Tibial nerve (tissue), 3 donors: ENCODE results near the gene TMEM178B.

Experiments
- POLR2A ChIP-seq, 2 donors: fragments of 450-650 bp; IDR thresholded peaks; one replicate each; pipeline ENCODE4 v1.6.1; 2017; ENCODE audit warnings: antibody characterized with exemption in 2 of 2, mild to moderate bottlenecking in 2 of 2, moderate library complexity in 2 of 2
- TF ChIP-seq, protein P1 (sequence below), 5 experiments: fragments of 200-600 bp in 3 of 5; fragments of 450-650 bp in 2 of 5; sonication (generic) in 3 of 5; IDR thresholded peaks; one replicate each; pipeline ENCODE4 v1.5.1; 2016 to 2019; ENCODE audit warnings: antibody characterized with exemption in 5 of 5, mild to moderate bottlenecking in 3 of 5, moderate library complexity in 2 of 5

DNA sequence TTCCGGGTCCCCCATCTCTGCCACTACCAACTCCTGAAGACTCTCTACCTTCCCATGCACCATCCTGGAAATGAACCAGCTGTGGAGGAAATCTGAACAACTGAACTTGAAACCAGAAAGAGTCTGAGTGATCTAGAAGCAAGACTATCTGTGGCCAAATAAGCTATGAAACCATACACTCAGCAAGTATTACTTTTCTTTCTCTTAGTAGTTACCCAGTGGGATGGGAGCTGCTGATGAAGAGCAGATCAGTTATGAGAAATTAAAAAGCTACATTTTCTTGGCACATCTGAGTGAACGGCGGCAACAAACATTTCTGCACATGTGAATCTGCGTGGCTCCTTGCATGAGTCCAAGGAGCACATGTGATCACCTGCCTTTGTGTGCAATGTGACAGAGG lies 445.8 kb downstream of the TMEM178B start:
- TF ChIP-seq, protein P1, sequence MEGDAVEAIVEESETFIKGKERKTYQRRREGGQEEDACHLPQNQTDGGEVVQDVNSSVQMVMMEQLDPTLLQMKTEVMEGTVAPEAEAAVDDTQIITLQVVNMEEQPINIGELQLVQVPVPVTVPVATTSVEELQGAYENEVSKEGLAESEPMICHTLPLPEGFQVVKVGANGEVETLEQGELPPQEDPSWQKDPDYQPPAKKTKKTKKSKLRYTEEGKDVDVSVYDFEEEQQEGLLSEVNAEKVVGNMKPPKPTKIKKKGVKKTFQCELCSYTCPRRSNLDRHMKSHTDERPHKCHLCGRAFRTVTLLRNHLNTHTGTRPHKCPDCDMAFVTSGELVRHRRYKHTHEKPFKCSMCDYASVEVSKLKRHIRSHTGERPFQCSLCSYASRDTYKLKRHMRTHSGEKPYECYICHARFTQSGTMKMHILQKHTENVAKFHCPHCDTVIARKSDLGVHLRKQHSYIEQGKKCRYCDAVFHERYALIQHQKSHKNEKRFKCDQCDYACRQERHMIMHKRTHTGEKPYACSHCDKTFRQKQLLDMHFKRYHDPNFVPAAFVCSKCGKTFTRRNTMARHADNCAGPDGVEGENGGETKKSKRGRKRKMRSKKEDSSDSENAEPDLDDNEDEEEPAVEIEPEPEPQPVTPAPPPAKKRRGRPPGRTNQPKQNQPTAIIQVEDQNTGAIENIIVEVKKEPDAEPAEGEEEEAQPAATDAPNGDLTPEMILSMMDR (IDR thresholded peaks at IDR 0.05) = no peak
- no peak for TF ChIP-seq POLR2A (IDR thresholded peaks at IDR 0.05)
